ENCODE data around the gene SERINC2. TPM values are rescaled to one million over a fixed set of nuclear protein-coding genes. Genes with fewer than 3 reads are reported as not detected.

Gene SERINC2
- total RNA-seq, 4 donors from 2014 or later, result 29.6 to 108 (median 79.2) TPM

DNA sequence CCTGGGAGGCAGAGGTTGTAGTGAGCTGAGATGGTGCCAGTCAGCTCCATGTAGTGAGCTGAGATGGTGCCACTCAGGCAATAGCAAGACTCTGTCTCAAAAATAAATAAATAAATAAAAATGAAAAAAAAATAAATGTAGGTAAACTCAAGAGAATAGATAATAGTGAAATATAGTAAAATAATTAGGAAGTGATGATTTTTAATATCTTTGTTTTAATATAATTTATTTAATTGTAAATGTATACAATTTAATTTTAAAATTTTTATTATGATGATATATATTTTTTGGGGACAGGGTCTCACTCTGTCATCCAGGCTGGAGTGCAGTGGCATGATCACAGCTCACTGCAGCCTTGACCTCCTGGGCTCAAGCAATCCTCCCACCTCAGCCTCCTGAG lies 19.6 kb upstream of the SERINC2 start:
- H3K4me3 ChIP-seq, result no peak overlapping the region
- H3K27ac ChIP-seq, result no peak overlapping the region
- no peak for TF ChIP-seq POLR2A (IDR thresholded peaks at IDR 0.05)
- TF ChIP-seq, protein P1, sequence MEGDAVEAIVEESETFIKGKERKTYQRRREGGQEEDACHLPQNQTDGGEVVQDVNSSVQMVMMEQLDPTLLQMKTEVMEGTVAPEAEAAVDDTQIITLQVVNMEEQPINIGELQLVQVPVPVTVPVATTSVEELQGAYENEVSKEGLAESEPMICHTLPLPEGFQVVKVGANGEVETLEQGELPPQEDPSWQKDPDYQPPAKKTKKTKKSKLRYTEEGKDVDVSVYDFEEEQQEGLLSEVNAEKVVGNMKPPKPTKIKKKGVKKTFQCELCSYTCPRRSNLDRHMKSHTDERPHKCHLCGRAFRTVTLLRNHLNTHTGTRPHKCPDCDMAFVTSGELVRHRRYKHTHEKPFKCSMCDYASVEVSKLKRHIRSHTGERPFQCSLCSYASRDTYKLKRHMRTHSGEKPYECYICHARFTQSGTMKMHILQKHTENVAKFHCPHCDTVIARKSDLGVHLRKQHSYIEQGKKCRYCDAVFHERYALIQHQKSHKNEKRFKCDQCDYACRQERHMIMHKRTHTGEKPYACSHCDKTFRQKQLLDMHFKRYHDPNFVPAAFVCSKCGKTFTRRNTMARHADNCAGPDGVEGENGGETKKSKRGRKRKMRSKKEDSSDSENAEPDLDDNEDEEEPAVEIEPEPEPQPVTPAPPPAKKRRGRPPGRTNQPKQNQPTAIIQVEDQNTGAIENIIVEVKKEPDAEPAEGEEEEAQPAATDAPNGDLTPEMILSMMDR (IDR thresholded peaks at IDR 0.05), result no peak
- H3K36me3 ChIP-seq, result no peaks in the 10 kb centered on the region
- DNase-seq, result no peak
- H3K4me1 ChIP-seq, result peaks cover 11 to 36% (median 12%) of the 10 kb centered on the region in 3 donors
- intact Hi-C loops (cut with DNase I), result loop anchor here (5.0 kb wide), 1 partner anchor 154 kb away; no protein-coding TSS in a partner anchor
- no peaks in the 10 kb centered on the region for H3K9me3 ChIP-seq
- no peaks in the 10 kb centered on the region for H3K27me3 ChIP-seq

DNA sequence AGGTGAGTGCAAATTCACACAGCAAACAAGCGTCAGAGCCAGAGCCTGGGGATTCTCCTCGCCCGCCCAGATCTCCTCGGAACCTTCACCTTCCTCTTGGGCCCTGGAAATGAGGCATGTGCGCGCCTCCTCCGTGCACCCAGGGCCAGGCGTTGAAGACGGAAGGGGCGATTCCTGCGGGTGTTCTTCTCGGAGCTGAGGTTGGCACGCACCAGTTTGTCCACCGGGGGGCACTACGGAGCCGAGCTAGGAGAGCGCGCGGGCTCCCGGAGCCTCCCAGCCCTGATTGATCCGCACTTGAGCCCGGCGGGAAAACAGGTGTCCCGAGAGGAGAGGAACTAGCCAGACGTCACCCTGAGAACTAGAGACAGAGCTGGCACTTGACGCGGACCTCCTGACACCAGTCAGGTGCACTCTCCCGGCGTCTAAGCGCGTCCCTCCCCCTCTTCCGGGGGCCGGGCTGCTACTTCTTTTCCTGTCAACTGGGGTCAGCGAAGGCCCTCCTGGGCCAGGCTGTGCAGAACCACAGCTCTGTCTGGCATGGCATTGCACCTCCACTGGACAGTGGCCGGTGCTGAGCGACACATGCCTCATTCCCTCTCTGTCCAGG lies 18.3 kb upstream of the SERINC2 start:
- TF ChIP-seq POLR2A (IDR thresholded peaks at IDR 0.05), result no peak
- TF ChIP-seq, protein P1 (IDR thresholded peaks at IDR 0.05), result peak; percentile 77 to 94 (median 86)
- peak; percentile 52 for DNase-seq
- Histone ChIP-seq H3K9me3 (no peaks in the 10 kb centered on the region), H3K27me3 (no peaks in the 10 kb centered on the region), H3K27ac (peak overlapping the region in 2 of 4 donors; percentile 19 to 38), H3K36me3 (no peaks in the 10 kb centered on the region), H3K4me3 (peak overlapping the region in 3 of 4 donors; percentile 28 to 57 (median 37)), H3K4me1 (peaks cover 10 to 31% (median 11%) of the 10 kb centered on the region in 3 donors)
- intact Hi-C loops (cut with DNase I), result loop anchor here (2.0 to 5.0 kb wide), 2 partner anchors 28 to 153 kb away; no protein-coding TSS in a partner anchor
- 7 to 13% methylated on average over 5 to 11 of the region's 36 CpGs for WGBS, 2 donors

DNA sequence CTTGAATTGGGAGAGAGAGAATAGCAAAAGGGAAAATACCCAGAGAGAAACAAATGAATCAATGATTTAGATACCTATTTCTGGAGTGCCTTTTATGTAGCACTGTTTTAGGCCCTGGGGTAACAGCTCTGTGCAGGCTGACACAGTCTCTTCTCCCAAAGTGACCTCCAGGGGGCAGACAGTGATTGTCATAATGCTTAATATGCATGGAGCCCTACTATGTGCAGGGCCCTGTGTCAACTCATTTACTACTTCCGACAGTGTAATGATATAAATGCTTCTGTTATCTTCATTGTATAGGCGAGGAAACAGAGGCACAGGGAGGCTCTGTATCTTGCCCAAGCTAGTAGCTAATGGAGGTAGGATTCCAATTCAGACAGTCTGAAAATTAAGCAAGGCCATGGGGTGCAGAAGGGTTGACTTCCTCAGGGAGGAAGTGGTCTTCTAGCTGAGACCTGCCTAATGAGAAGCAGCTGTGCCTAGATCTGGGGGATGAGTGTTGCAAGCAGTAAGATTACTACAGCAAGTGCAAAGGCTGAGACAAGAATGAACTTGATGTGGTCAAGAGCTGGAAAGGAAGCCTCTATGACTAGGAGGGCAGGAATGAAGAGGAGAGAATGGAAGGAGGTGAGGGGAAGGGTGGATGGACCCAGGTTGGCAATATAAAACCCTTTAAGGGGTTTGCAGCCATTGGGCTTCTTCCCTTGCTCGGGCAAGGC lies 16.2 kb upstream of the SERINC2 start:
- Histone ChIP-seq H3K27me3 (no peaks in the 10 kb centered on the region), H3K4me1 (peaks cover 8 to 21% (median 11%) of the 10 kb centered on the region in 3 donors), H3K9me3 (no peaks in the 10 kb centered on the region), H3K27ac (no peak overlapping the region), H3K36me3 (no peaks in the 10 kb centered on the region), H3K4me3 (no peak overlapping the region)
- DNase-seq, result no peak
- intact Hi-C loops (cut with DNase I), result no loop called here
- WGBS, 2 donors, result 52 to 71% methylated on average over 2 to 3 of the region's 3 CpGs
- no peak for TF ChIP-seq POLR2A (IDR thresholded peaks at IDR 0.05)
- TF ChIP-seq, protein P1 (IDR thresholded peaks at IDR 0.05), result peak in 4 of 6 experiments; percentile 11 to 42 (median 14)

DNA sequence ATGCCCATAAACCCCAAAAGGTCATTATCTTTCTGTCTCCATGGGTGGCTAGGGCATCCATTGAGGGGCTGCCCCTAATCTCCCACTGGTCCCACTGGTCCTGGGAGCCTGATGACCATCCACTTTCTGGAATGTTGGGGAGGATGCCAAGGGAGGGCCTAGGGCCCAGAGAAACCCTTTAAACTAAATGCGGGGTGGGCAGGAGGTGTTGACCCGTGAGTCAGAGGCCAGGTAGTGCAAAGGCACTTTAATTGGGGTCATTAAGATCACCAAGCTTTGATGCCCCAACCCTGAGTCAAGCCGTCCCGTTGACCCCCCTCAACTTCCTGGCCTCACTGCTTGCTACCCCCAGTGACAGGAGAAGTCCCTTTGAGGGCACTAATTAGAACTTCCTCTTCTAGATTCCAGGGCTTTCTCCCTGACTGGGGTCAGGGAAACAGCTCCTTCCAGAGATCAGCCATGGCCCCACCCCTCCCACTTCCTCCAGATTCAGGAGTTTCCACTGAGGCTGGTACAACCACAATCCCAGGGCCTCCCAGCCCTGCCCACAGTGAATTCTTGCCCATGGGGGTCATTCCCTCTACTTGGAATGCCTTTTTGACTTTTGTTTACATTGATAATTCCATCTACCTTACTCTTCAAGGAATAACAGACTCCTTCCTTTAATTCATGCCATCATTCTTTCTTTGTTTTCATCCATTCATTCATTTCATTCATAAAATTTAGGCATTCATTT lies 15.5 kb upstream of the SERINC2 start:
- intact Hi-C loops (cut with DNase I), result no loop called here
- no peak overlapping the region for H3K27ac ChIP-seq
- DNase-seq, result no peak
- 61 to 82% methylated on average over 3 to 4 of the region's 4 CpGs for WGBS, 2 donors
- H3K4me3 ChIP-seq, result no peak overlapping the region
- H3K36me3 ChIP-seq, result no peaks in the 10 kb centered on the region
- TF ChIP-seq, protein P1 (IDR thresholded peaks at IDR 0.05), result no peak
- TF ChIP-seq POLR2A (IDR thresholded peaks at IDR 0.05), result no peak
- peaks cover 8 to 21% (median 11%) of the 10 kb centered on the region in 3 donors for H3K4me1 ChIP-seq
- H3K9me3 ChIP-seq, result no peaks in the 10 kb centered on the region
- H3K27me3 ChIP-seq, result no peaks in the 10 kb centered on the region
